NT2/D1 (cell line): ENCODE measurements around the gene ATP6V1A.

Experiments
- DNase-seq: peaks from one replicate; pipeline ENCODE4 v3.0.0-alpha.2; 2011; ENCODE audit warnings: low read depth, low spot score
- H3K27me3 ChIP-seq: 2 replicates; pipeline ENCODE4 v1.6.0; 2011; ENCODE audit warnings: mild to moderate bottlenecking; ENCODE audit not compliant: insufficient read length, insufficient read depth
- H3K36me3 ChIP-seq: 2 replicates; pipeline ENCODE4 v1.6.1; 2011; ENCODE audit warnings: mild to moderate bottlenecking, low read length, mixed read lengths; ENCODE audit not compliant: insufficient read depth, insufficient read length
- H3K4me1 ChIP-seq: 2 replicates; pipeline ENCODE4 v1.5.1; 2011; ENCODE audit not compliant: insufficient read depth, insufficient read length
- H3K4me3 ChIP-seq: 2 replicates; pipeline ENCODE4 v1.5.1; 2011; ENCODE audit warnings: low read depth; ENCODE audit not compliant: insufficient read length
- H3K9ac ChIP-seq: 2 replicates; pipeline ENCODE4 v1.6.0; 2011; ENCODE audit warnings: low read depth; ENCODE audit not compliant: insufficient read length
- H3K9me3 ChIP-seq: 2 replicates; pipeline ENCODE4 v1.5.1; 2011; ENCODE audit warnings: mild to moderate bottlenecking, low read length; ENCODE audit not compliant: insufficient read depth
- SUZ12 ChIP-seq: IDR thresholded peaks from 2 replicates; pipeline ENCODE4 v1.6.1; 2011; ENCODE audit not compliant: insufficient read length, insufficient read depth; ENCODE audit errors: extremely low read depth
- YY1 ChIP-seq: IDR thresholded peaks from 2 replicates; pipeline ENCODE4 v1.6.1; 2011; ENCODE audit not compliant: insufficient read length, insufficient read depth
- ZNF274 ChIP-seq: IDR thresholded peaks from 2 replicates; pipeline ENCODE4 v1.6.1; 2011; ENCODE audit warnings: mild to moderate bottlenecking, low read depth, low read length

Gene ATP6V1A

DNA sequence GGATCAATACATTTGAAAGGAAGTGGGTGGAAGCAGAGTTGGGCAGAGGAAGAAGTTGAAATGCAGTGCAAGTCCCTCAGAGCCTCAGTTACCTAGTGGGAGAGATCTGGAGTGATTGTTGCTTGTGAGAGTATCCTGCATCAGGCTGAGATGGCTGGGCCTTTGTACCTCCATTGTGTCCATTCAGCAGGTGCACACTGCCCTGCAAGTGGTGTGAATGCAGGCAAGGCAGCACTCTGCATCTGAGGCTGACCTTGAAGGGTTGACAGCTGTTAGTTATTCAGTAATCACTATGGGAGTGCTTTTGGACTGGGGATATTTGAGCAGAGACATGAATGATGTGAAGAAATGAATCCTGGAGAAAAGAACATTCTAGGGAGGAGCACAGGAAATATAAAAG lies 25.2 kb downstream of the ATP6V1A start:
- TF ChIP-seq ZNF274 (no peak), SUZ12 (no peak), YY1 (no peak)
- H3K27me3 ChIP-seq: no peaks in the 10 kb centered on the region

DNA sequence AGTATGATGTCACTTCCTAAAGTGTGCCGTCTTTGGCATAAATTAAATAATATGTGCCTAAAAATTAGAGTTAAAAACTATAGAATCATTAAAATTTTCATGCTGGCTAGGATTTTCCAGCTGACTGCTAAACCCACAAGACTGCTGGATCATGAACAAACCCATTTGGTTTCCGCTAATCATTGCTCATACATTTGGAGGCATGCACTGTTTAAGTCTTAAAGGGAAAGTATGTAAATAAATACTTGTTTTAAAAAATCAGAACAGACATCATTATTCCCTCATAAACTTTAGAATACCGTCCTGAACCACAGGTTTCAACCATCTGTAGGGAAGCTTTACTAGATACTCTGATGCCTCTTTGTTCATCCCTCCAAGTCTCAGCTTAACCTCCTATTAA lies 26.5 kb downstream of the ATP6V1A start:
- H3K4me1 ChIP-seq: no peaks in the 10 kb centered on the region
- no peaks in the 10 kb centered on the region for H3K27me3 ChIP-seq
- H3K9ac ChIP-seq: no peak overlapping the region
- DNase-seq: no peak
- H3K4me3 ChIP-seq: no peak overlapping the region
- H3K36me3 ChIP-seq: no peaks in the 10 kb centered on the region
- TF ChIP-seq SUZ12 (no peak), ZNF274 (no peak), YY1 (no peak)
- no peaks in the 10 kb centered on the region for H3K9me3 ChIP-seq

More for the DNA sequence above, 25.2 kb downstream of the ATP6V1A start:
- no peak overlapping the region for H3K9ac ChIP-seq
- H3K4me1 ChIP-seq: no peaks in the 10 kb centered on the region
- no peaks in the 10 kb centered on the region for H3K9me3 ChIP-seq
- no peak overlapping the region for H3K4me3 ChIP-seq
- no peak for DNase-seq
- no peaks in the 10 kb centered on the region for H3K36me3 ChIP-seq

GRCh38 chr3:113775516-113775915 lies 28.7 kb downstream of the ATP6V1A start:
- no peak overlapping the region for H3K9ac ChIP-seq
- H3K36me3 ChIP-seq: peaks cover 3% of the 10 kb centered on the region
- H3K4me1 ChIP-seq: no peaks in the 10 kb centered on the region
- H3K9me3 ChIP-seq: no peaks in the 10 kb centered on the region
- H3K4me3 ChIP-seq: no peak overlapping the region
- TF ChIP-seq SUZ12 (no peak), ZNF274 (no peak), YY1 (no peak)
- H3K27me3 ChIP-seq: no peaks in the 10 kb centered on the region
- DNase-seq: no peak

- Histone ChIP-seq H3K36me3 (peaks cover 6% of the 10 kb centered on the region), H3K4me1 (no peaks in the 10 kb centered on the region), H3K9ac (no peak overlapping the region), H3K27me3 (no peaks in the 10 kb centered on the region), H3K9me3 (no peaks in the 10 kb centered on the region), H3K4me3 (no peak overlapping the region)
- DNase-seq: no peak
- TF ChIP-seq YY1 (no peak), ZNF274 (no peak), SUZ12 (no peak)
Observed at GRCh38 chr3:113776564-113776963, 29.7 kb downstream of the ATP6V1A start.

GRCh38 chr3:113783463-113783862 lies 36.6 kb downstream of the ATP6V1A start:
- no peak for DNase-seq
- H3K9me3 ChIP-seq: no peaks in the 10 kb centered on the region
- no peak for TF ChIP-seq ZNF274
- no peak for TF ChIP-seq SUZ12
- no peak for TF ChIP-seq YY1
- no peaks in the 10 kb centered on the region for H3K27me3 ChIP-seq
- H3K9ac ChIP-seq: no peak overlapping the region
- no peaks in the 10 kb centered on the region for H3K4me1 ChIP-seq
- peaks cover 26% of the 10 kb centered on the region for H3K36me3 ChIP-seq
- H3K4me3 ChIP-seq: no peak overlapping the region

- no peak overlapping the region for H3K9ac ChIP-seq
- H3K9me3 ChIP-seq: no peaks in the 10 kb centered on the region
- H3K36me3 ChIP-seq: peaks cover 30% of the 10 kb centered on the region
- H3K4me1 ChIP-seq: no peaks in the 10 kb centered on the region
- DNase-seq: no peak
- H3K27me3 ChIP-seq: no peaks in the 10 kb centered on the region
- TF ChIP-seq ZNF274: no peak
- no peak for TF ChIP-seq YY1
- TF ChIP-seq SUZ12: no peak
- H3K4me3 ChIP-seq: no peak overlapping the region
Observed at GRCh38 chr3:113783980-113784379, 37.1 kb downstream of the ATP6V1A start.

- no peaks in the 10 kb centered on the region for H3K4me1 ChIP-seq
- peaks cover 61% of the 10 kb centered on the region for H3K36me3 ChIP-seq
- H3K9ac ChIP-seq: no peak overlapping the region
- TF ChIP-seq YY1 (no peak), ZNF274 (no peak), SUZ12 (no peak)
- H3K27me3 ChIP-seq: no peaks in the 10 kb centered on the region
- DNase-seq: no peak
- no peak overlapping the region for H3K4me3 ChIP-seq
- no peaks in the 10 kb centered on the region for H3K9me3 ChIP-seq
Observed at GRCh38 chr3:113791381-113791780, 44.5 kb downstream of the ATP6V1A start.

DNA sequence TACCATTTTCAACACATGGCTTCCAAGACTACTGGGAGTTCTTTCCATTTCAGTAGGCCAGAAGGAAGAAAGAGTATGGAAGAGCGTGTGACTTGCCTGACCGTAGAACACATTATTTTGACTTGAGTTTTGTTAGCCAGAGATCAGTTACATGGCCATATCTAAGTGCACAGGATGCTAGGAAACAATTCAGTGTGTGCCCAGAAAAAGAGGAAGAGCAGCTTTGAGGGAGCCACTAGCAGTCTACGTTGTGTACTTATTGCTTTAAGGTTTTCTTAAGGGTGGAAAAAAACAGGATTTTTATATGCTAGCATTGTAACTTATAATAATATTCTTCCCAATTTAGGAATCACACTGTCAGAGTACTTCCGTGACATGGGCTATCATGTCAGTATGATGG lies 47.7 kb downstream of the ATP6V1A start:
- TF ChIP-seq ZNF274: no peak
- TF ChIP-seq SUZ12: no peak
- no peak for TF ChIP-seq YY1
- H3K9me3 ChIP-seq: no peaks in the 10 kb centered on the region
- no peak overlapping the region for H3K4me3 ChIP-seq
- no peaks in the 10 kb centered on the region for H3K4me1 ChIP-seq
- H3K27me3 ChIP-seq: no peaks in the 10 kb centered on the region
- H3K36me3 ChIP-seq: peaks cover 58% of the 10 kb centered on the region
- no peak overlapping the region for H3K9ac ChIP-seq
- no peak for DNase-seq
